HCT116 (cell line): ENCODE data around the gene CAPN15. TPM values are rescaled to one million over a fixed set of nuclear protein-coding genes. Genes with fewer than 3 reads are reported as not detected.

Experiments
- ATAC-seq: fragments of 200-7000 bp; cut with Tn5 transposase; 2 replicates; pipeline ENCODE4 v1.9.1; 2020; ENCODE audit warnings: mild to moderate bottlenecking, moderate library complexity
- BruUV-seq: library from RNA; stranded (reverse); fragments of 400-500 nt; replicated peaks from 2 replicates; lab custom pipeline; 2021; lab: Mats Ljungman, UMichigan
- CTCF ChIA-PET: fragments of 300-600 bp; sonication (Branson Sonifier 250); formaldehyde crosslinking; loops from one replicate; lab custom pipeline; 2021; ENCODE audit warnings: antibody characterized with exemption; lab: Charles Lee
- POLR2A ChIA-PET: fragments of 300-600, 350-600 bp; sonication (Branson Sonifier 250); formaldehyde crosslinking; loops from one replicate; lab custom pipeline; 2021; ENCODE audit warnings: antibody characterized with exemption; lab: Charles Lee
- RAD21 ChIA-PET, 2 experiments: fragments of 300-600 bp; sonication (Branson Sonifier 250); formaldehyde crosslinking; loops; one replicate each; lab custom pipeline; 2023; ENCODE audit warnings: low total read pairs in 2 of 2; ENCODE audit not compliant: uncharacterized antibody in 2 of 2, unreplicated experiment in 2 of 2, low non-redundant PET in 1 of 2; lab: Charles Lee
- DNase-seq: peaks from one replicate; pipeline ENCODE4 v3.0.0-alpha.2; 2010; ENCODE audit warnings: low read depth, low spot score
- H2AFZ ChIP-seq: fragments of 200-600 bp; shearing (Covaris generic), sonication (generic); 2 replicates; pipeline ENCODE4 v1.6.1; 2017; ENCODE audit warnings: low read depth, mixed run types, mixed read lengths, antibody characterized with exemption, low read length; ENCODE audit not compliant: poor library complexity, severe bottlenecking
- H3K27ac ChIP-seq: 2 replicates; pipeline ENCODE4 v1.5.1; 2012; ENCODE audit warnings: low read depth, low read length
- H3K27me3 ChIP-seq: fragments of 200-600 bp; sonication (generic); 2 replicates; pipeline ENCODE4 v1.6.1; 2016; ENCODE audit warnings: mixed run types, low read length, mixed read lengths; ENCODE audit not compliant: insufficient read depth
- H3K36me3 ChIP-seq, 2 experiments: fragments of 200-500 bp in 1 of 2; fragments of 200-600 bp in 1 of 2; sonication (Bioruptor generic) in 1 of 2; sonication (generic) in 1 of 2; 2 replicates each; pipeline versions ENCODE4 v1.5.1 to v1.6.1; 2014 to 2016; ENCODE audit warnings: low read length in 2 of 2, inconsistent platforms in 1 of 2, mixed read lengths in 1 of 2, mixed run types in 1 of 2; ENCODE audit not compliant: insufficient read depth in 2 of 2, control insufficient read depth in 1 of 2
- H3K4me1 ChIP-seq, 2 experiments: fragments of 200-600 bp in 1 of 2; sonication (generic) in 1 of 2; 2 replicates each; pipeline versions ENCODE4 v1.5.1 to v1.6.1; 2012 to 2017; ENCODE audit warnings: low read length in 2 of 2, inconsistent platforms in 1 of 2, mild to moderate bottlenecking in 1 of 2, mixed read lengths in 1 of 2, mixed run types in 1 of 2, moderate library complexity in 1 of 2; ENCODE audit not compliant: insufficient read depth in 2 of 2, control insufficient read depth in 1 of 2
- H3K4me2 ChIP-seq: fragments of 200-600 bp; sonication (generic); 2 replicates; pipeline ENCODE4 v1.6.1; 2017; ENCODE audit warnings: mixed run types, low read length, mixed read lengths
- H3K4me3 ChIP-seq, 2 experiments: fragments of 200-600 bp in 1 of 2; sonication (generic) in 1 of 2; replicated peaks in 1 of 2; 2 replicates each; pipeline ENCODE4 v1.5.1; 2011 to 2016; ENCODE audit warnings: low read length in 2 of 2, control low read depth in 1 of 2, low read depth in 1 of 2, mild to moderate bottlenecking in 1 of 2, mixed read lengths in 1 of 2, mixed run types in 1 of 2
- H3K79me2 ChIP-seq: fragments of 200-600 bp; sonication (generic); 2 replicates; pipeline ENCODE4 v1.6.1; 2017; ENCODE audit warnings: mild to moderate bottlenecking, mixed run types, low read length, moderate library complexity, mixed read lengths; ENCODE audit not compliant: insufficient read depth
- H3K9ac ChIP-seq: fragments of 200-600 bp; sonication (generic); 2 replicates; pipeline ENCODE4 v1.6.1; 2016; ENCODE audit warnings: low read length, mixed read lengths
- H3K9me2 ChIP-seq: fragments of 200-600 bp; sonication (generic), shearing (Covaris generic); 2 replicates; pipeline ENCODE4 v1.6.1; 2017; ENCODE audit warnings: mixed run types, mild to moderate bottlenecking, moderate library complexity; ENCODE audit not compliant: insufficient read depth
- H3K9me3 ChIP-seq, 2 experiments: fragments of 200-500 bp in 1 of 2; fragments of 200-600 bp in 1 of 2; sonication (Bioruptor generic) in 1 of 2; sonication (generic) in 1 of 2; 2 replicates each; pipeline ENCODE4 v1.6.1; 2014 to 2017; ENCODE audit warnings: low read length in 2 of 2, mixed read lengths in 2 of 2, inconsistent platforms in 1 of 2, low read depth in 1 of 2, mild to moderate bottlenecking in 1 of 2, mixed run types in 1 of 2, moderate library complexity in 1 of 2; ENCODE audit not compliant: control insufficient read depth in 1 of 2, insufficient read depth in 1 of 2
- H4K20me1 ChIP-seq: fragments of 200-600 bp; sonication (generic), shearing (Covaris generic); 2 replicates; pipeline ENCODE4 v1.6.1; 2017; ENCODE audit warnings: mixed run types, mild to moderate bottlenecking, moderate library complexity; ENCODE audit not compliant: insufficient read depth
- ATF3 ChIP-seq: IDR thresholded peaks from 2 replicates; pipeline ENCODE4 v1.6.1; 2012
- CBX3 ChIP-seq: IDR thresholded peaks from 2 replicates; pipeline ENCODE4 v1.6.1; 2012; ENCODE audit warnings: low read depth
- CEBPB ChIP-seq: IDR thresholded peaks from 2 replicates; pipeline ENCODE4 v1.6.1; 2012; ENCODE audit warnings: low read depth
- CTCF ChIP-seq, 3 experiments: fragments of 200-600 bp in 1 of 3; sonication (generic) in 1 of 3; IDR thresholded peaks in 2 of 3; conservative IDR thresholded peaks in 1 of 3; 2 replicates each; pipeline ENCODE4 v1.5.1; 2012 to 2017; ENCODE audit warnings: low read depth in 2 of 3, low read length in 2 of 3, antibody characterized with exemption in 1 of 3, borderline replicate concordance in 1 of 3, control low read depth in 1 of 3, mild to moderate bottlenecking in 1 of 3, mixed read lengths in 1 of 3, mixed run types in 1 of 3, moderate library complexity in 1 of 3; ENCODE audit not compliant: insufficient read depth in 1 of 3
- ELF1 ChIP-seq: IDR thresholded peaks from 2 replicates; pipeline ENCODE4 v1.6.1; 2012; ENCODE audit warnings: low read depth, borderline replicate concordance
- EZH2 ChIP-seq: fragments of 200-600 bp; sonication (generic); IDR thresholded peaks from 2 replicates; pipeline ENCODE4 v1.6.1; 2017; ENCODE audit warnings: antibody characterized with exemption, mixed run types
- EZH2phosphoT487 ChIP-seq: fragments of 200-600 bp; IDR thresholded peaks from 2 replicates; pipeline ENCODE4 v1.6.1; 2018; ENCODE audit warnings: antibody characterized with exemption, borderline replicate concordance
- JUND ChIP-seq: IDR thresholded peaks from 2 replicates; pipeline ENCODE4 v1.6.1; 2012
- MAX ChIP-seq: IDR thresholded peaks from 2 replicates; pipeline ENCODE4 v1.6.1; 2012
- POLR2AphosphoS5 ChIP-seq: IDR thresholded peaks from 2 replicates; pipeline ENCODE4 v1.6.1; 2011; ENCODE audit warnings: mild to moderate bottlenecking, low read depth, low read length, moderate library complexity
- REST ChIP-seq: IDR thresholded peaks from 2 replicates; pipeline ENCODE4 v1.6.1; 2012; ENCODE audit warnings: low read depth
- SIN3A ChIP-seq: IDR thresholded peaks from 2 replicates; pipeline ENCODE4 v1.6.1; 2012; ENCODE audit warnings: low read depth
- SP1 ChIP-seq: IDR thresholded peaks from 2 replicates; pipeline ENCODE4 v1.6.1; 2012; ENCODE audit warnings: low read depth
- SRF ChIP-seq: IDR thresholded peaks from 2 replicates; pipeline ENCODE4 v1.6.1; 2012; ENCODE audit warnings: low read depth
- TCF7L2 ChIP-seq: IDR thresholded peaks from 2 replicates; pipeline ENCODE4 v1.7.0; 2011; ENCODE audit warnings: borderline replicate concordance, inconsistent platforms; ENCODE audit not compliant: insufficient read depth, insufficient read length; ENCODE audit errors: extremely low read depth
- YY1 ChIP-seq: IDR thresholded peaks from 2 replicates; pipeline ENCODE4 v1.6.1; 2011; ENCODE audit warnings: low read length, low read depth, moderate library complexity, mild to moderate bottlenecking; ENCODE audit not compliant: insufficient replicate concordance; ENCODE audit errors: extremely low read depth
- ZBTB33 ChIP-seq: IDR thresholded peaks from 2 replicates; pipeline ENCODE4 v1.6.1; 2011; ENCODE audit warnings: mild to moderate bottlenecking, low read length, moderate library complexity; ENCODE audit not compliant: insufficient replicate concordance; ENCODE audit errors: extremely low read depth
- ZFX ChIP-seq: fragments of 450-650 bp; IDR thresholded peaks from 2 replicates; pipeline ENCODE4 v1.6.1; 2017
- ZNF274 ChIP-seq: fragments of 200-500 bp; sonication (Bioruptor generic); IDR thresholded peaks from 2 replicates; pipeline ENCODE4 v1.6.1; 2014; ENCODE audit warnings: mild to moderate bottlenecking, low read depth, low read length, inconsistent platforms
- intact Hi-C: fragments of 100-400 bp; cut with micrococcal nuclease; formaldehyde crosslinking; loops from 2 replicates; pipeline ENCODE4 v1.10.0; 2022
- total RNA-seq: library from RNA; stranded (reverse); gene quantifications from one replicate; pipeline ENCODE4 v1.2.1, GENCODE V29; 2021; ENCODE audit not compliant: unreplicated experiment

The CAPN15 gene
- total RNA-seq, 1 experiment from 2014 or later, result 39.0 TPM

GRCh38 chr16:482468-483185 lies 44.9 kb upstream of the CAPN15 start:
- Histone ChIP-seq H2AFZ (no peak overlapping the region), H3K9ac (no peak overlapping the region), H3K4me3 (no peak overlapping the region), H3K27me3 (no peaks in the 10 kb centered on the region), H3K9me3 (no peaks in the 10 kb centered on the region), H3K27ac (no peak overlapping the region), H3K4me2 (no peak overlapping the region), H3K9me2 (no peaks in the 10 kb centered on the region), H3K79me2 (no peaks in the 10 kb centered on the region), H3K36me3 (no peaks in the 10 kb centered on the region), H3K4me1 (peaks cover 1 to 7% of the 10 kb centered on the region in 2 experiments), H4K20me1 (no peaks in the 10 kb centered on the region)
- intact Hi-C loops, result no loop called here
- TF ChIP-seq EZH2 (no peak), ZBTB33 (no peak), ELF1 (no peak), MAX (no peak), ZNF274 (no peak), TCF7L2 (no peak), SIN3A (no peak), REST (no peak), CTCF (IDR thresholded peaks at IDR 0.05 in 2 of 3, conservative IDR thresholded peaks at IDR 0.05 in 1 of 3; ENCODE audit: borderline replicate concordance in 1 of 3, insufficient read depth in 1 of 3, low read depth in 2 of 3, low read length in 2 of 3) (no peak), ZFX (no peak), POLR2AphosphoS5 (no peak), YY1 (no peak), ATF3 (no peak), SP1 (no peak), CEBPB (no peak), JUND (no peak), CBX3 (no peak), EZH2phosphoT487 (no peak), SRF (no peak)
- ATAC-seq, result no peak
- POLR2A ChIA-PET, result no interaction called here
- no TSS peak for BruUV-seq
- no peak for DNase-seq
- RAD21 ChIA-PET, result no interaction called here
- CTCF ChIA-PET, result no interaction called here
